Esophagus muscularis mucosa (tissue), 4 donors: ENCODE measurements around the gene ABCC3.

Experiments used
- EP300 ChIP-seq: sonication (generic); formaldehyde crosslinking; IDR thresholded peaks from one replicate; pipeline ENCODE4 v1.6.1; 2017; ENCODE audit warnings: antibody characterized with exemption
- POLR2A ChIP-seq: fragments of 450-650 bp; IDR thresholded peaks from one replicate; pipeline ENCODE4 v1.6.1; 2017; ENCODE audit warnings: antibody characterized with exemption, moderate library complexity, mild to moderate bottlenecking, low read depth
- POLR2AphosphoS5 ChIP-seq, 2 donors: sonication (generic); formaldehyde crosslinking; IDR thresholded peaks; one replicate each; pipeline ENCODE4 v1.6.1; 2017; ENCODE audit warnings: antibody characterized with exemption in 2 of 2
- TF ChIP-seq, protein P1 (sequence below), 3 experiments: fragments of 200-600 bp in 2 of 3; fragments of 450-650 bp in 1 of 3; sonication (generic) in 2 of 3; IDR thresholded peaks; one replicate each; pipeline ENCODE4 v1.5.1; 2017 to 2019; ENCODE audit warnings: antibody characterized with exemption in 3 of 3, mild to moderate bottlenecking in 2 of 3, moderate library complexity in 1 of 3

DNA sequence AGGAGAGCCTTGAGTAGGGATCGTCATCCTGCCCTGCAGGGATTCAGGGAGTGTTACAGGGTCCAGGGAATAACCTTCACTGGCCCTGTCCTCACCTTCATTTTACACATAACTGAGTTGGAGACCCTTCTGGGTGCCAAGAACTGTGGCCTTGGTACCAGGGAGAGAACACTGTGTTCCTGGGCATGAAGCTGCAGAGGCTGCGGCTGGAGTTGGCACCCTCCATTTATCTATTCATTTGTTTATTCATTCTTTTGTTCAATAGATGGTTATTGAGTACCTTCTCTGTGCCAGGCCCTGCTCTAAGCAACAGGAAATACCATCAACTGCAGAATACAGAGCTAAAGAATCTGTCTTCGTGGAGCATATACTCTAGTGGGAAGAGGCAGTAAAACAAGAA, 6.7 kb downstream of the ABCC3 start:
- TF ChIP-seq, protein P1, sequence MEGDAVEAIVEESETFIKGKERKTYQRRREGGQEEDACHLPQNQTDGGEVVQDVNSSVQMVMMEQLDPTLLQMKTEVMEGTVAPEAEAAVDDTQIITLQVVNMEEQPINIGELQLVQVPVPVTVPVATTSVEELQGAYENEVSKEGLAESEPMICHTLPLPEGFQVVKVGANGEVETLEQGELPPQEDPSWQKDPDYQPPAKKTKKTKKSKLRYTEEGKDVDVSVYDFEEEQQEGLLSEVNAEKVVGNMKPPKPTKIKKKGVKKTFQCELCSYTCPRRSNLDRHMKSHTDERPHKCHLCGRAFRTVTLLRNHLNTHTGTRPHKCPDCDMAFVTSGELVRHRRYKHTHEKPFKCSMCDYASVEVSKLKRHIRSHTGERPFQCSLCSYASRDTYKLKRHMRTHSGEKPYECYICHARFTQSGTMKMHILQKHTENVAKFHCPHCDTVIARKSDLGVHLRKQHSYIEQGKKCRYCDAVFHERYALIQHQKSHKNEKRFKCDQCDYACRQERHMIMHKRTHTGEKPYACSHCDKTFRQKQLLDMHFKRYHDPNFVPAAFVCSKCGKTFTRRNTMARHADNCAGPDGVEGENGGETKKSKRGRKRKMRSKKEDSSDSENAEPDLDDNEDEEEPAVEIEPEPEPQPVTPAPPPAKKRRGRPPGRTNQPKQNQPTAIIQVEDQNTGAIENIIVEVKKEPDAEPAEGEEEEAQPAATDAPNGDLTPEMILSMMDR (IDR thresholded peaks at IDR 0.05), result no peak
- no peak for TF ChIP-seq POLR2A
- no peak for TF ChIP-seq POLR2AphosphoS5 (IDR thresholded peaks at IDR 0.05)
- TF ChIP-seq EP300, result no peak
